ENCODE measurements around the gene SNX13. TPM values are rescaled to one million over a fixed set of nuclear protein-coding genes. Genes with fewer than 3 reads are reported as not detected.
"Not testable (repeated sequence)": the region's sequence is repeated elsewhere in the genome, so short reads cannot be mapped to it uniquely, and the experiment has no call there.

SNX13 gene
- total RNA-seq, 2 experiments from 2014 or later: 24.7 to 26.3 TPM

- Mint-ChIP-seq H3K36me3 (peaks cover 41% of the 10 kb centered on the region), H3K4me3 (no peak overlapping the region), H3K4me1 (peaks cover 30% of the 10 kb centered on the region), H3K27ac (no peak overlapping the region), H3K27me3 (no peaks in the 10 kb centered on the region), H3K9me3 (peaks cover 10% of the 10 kb centered on the region)
- DNase-seq: no peak
These were observed 29.9 kb downstream of the SNX13 start for GRCh38 chr7:17910377-17910776.

DNA sequence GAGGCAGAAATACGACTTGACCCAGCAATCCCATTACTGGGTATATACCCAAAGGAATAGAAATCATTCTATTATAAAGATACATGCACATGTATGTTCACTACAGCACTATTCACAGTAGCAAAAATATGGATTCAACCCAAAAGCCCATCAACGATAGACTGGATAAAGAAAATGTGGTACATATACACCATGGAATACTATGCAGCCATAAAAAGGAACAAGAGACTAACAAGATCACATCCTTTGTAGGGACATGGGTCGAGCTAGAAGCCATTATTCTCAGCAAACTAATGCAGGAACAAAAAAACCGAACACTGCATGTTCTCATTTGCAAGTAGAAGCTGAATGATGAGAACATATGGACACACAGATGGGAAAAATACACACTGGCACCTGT, 31.0 kb downstream of the SNX13 start:
- Mint-ChIP-seq H3K36me3 (peaks cover 40% of the 10 kb centered on the region), H3K4me1 (peaks cover 30% of the 10 kb centered on the region), H3K9me3 (peaks cover 10% of the 10 kb centered on the region)
- H3K27ac Mint-ChIP-seq, H3K27me3 Mint-ChIP-seq, DNase-seq, H3K4me3 Mint-ChIP-seq: not testable (repeated sequence)

DNA sequence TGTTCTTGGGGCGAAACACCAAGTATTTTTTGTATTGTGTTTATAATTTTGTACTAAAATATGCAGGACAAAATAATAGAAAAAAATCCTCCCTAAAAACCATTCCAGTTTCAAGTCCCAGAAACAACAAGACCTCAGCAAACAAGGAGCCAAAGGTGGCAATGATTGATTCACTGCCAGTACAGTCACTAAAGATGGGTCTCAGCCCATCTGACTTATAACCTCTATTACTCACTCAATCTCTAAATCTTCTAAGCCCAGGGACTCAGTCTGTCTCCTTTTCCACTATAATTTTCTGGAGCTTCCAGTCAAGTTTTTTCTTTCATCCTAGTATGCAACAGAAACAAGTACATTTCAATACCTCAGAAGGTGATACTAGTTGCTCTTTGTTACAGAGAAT, 33.3 kb downstream of the SNX13 start:
- Mint-ChIP-seq H3K4me3 (no peak overlapping the region), H3K27ac (no peak overlapping the region), H3K27me3 (no peaks in the 10 kb centered on the region), H3K36me3 (peaks cover 38% of the 10 kb centered on the region), H3K4me1 (peaks cover 34% of the 10 kb centered on the region), H3K9me3 (peaks cover 10% of the 10 kb centered on the region)
- DNase-seq: no peak

DNA sequence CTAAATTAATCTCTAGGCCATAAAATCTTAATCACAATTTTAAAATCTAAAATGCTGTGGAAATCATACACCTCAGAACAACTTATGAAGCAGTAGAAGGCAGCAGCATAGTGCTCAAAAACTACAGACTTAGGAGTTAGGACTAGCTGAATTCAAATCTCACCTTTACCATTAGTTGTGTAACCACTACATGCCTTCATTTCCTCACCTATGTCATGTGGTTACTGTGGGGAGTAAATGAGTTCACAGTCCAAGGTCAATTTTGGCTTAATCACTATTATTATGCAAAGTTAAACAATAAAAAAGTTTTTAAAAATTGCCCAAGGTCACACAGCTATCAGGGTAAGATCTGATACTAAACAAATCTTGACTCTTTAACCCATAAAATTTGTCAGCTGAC, 37.0 kb downstream of the SNX13 start:
- Mint-ChIP-seq H3K4me3 (no peak overlapping the region), H3K27me3 (no peaks in the 10 kb centered on the region), H3K36me3 (peaks cover 16% of the 10 kb centered on the region), H3K27ac (no peak overlapping the region), H3K4me1 (peaks cover 37% of the 10 kb centered on the region), H3K9me3 (no peaks in the 10 kb centered on the region)
- no peak for DNase-seq

DNA sequence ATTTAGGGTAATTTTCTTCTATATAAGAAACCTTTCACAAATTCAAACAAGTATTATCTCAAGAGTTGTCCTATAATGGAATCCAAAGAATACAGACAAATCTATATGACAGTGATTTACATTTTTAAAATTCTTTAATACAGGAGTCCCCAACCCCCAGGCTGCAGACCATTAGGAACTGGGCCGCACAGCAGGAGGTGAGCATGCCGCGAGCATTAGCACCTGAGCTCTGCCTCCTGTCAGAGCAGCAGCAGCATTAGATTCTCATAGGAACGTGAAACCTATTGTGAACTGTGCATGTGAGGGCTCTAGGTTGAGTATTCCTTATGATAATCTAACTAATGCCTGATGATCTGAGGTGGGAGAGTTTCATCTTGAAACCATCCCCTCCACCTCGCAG, 37.7 kb downstream of the SNX13 start:
- H3K4me3 Mint-ChIP-seq: no peak overlapping the region
- DNase-seq: no peak
- H3K4me1 Mint-ChIP-seq: peaks cover 31% of the 10 kb centered on the region

GRCh38 chr7:17900464-17900863, 39.8 kb downstream of the SNX13 start:
- peaks cover 6% of the 10 kb centered on the region for H3K36me3 Mint-ChIP-seq
- H3K4me3 Mint-ChIP-seq: no peak overlapping the region
- no peak for DNase-seq
- H3K27ac Mint-ChIP-seq: no peak overlapping the region
- no peaks in the 10 kb centered on the region for H3K27me3 Mint-ChIP-seq
- peaks cover 27% of the 10 kb centered on the region for H3K4me1 Mint-ChIP-seq
- H3K9me3 Mint-ChIP-seq: no peaks in the 10 kb centered on the region

More for the DNA sequence above, 37.7 kb downstream of the SNX13 start:
- H3K36me3 Mint-ChIP-seq: peaks cover 11% of the 10 kb centered on the region
- H3K27me3 Mint-ChIP-seq: no peaks in the 10 kb centered on the region
- H3K27ac Mint-ChIP-seq: no peak overlapping the region
- H3K9me3 Mint-ChIP-seq: no peaks in the 10 kb centered on the region

- no peak for DNase-seq
- Mint-ChIP-seq H3K27me3 (no peaks in the 10 kb centered on the region), H3K4me3 (no peak overlapping the region), H3K27ac (no peak overlapping the region), H3K4me1 (peaks cover 10% of the 10 kb centered on the region), H3K9me3 (no peaks in the 10 kb centered on the region), H3K36me3 (peaks cover 6% of the 10 kb centered on the region)
These were observed 42.2 kb downstream of the SNX13 start for GRCh38 chr7:17898111-17898510.

GRCh38 chr7:17887286-17887685, 53.0 kb downstream of the SNX13 start:
- no peak overlapping the region for H3K4me3 Mint-ChIP-seq
- H3K27me3 Mint-ChIP-seq: no peaks in the 10 kb centered on the region
- peaks cover 20% of the 10 kb centered on the region for H3K36me3 Mint-ChIP-seq
- H3K27ac Mint-ChIP-seq: no peak overlapping the region
- H3K4me1 Mint-ChIP-seq: peaks cover 3% of the 10 kb centered on the region
- DNase-seq: no peak
- H3K9me3 Mint-ChIP-seq: no peaks in the 10 kb centered on the region

GRCh38 chr7:17882685-17883084, 57.6 kb downstream of the SNX13 start:
- Mint-ChIP-seq H3K27me3 (no peaks in the 10 kb centered on the region), H3K9me3 (no peaks in the 10 kb centered on the region), H3K27ac (no peak overlapping the region), H3K36me3 (peaks cover 33% of the 10 kb centered on the region), H3K4me3 (no peak overlapping the region), H3K4me1 (no peaks in the 10 kb centered on the region)
- DNase-seq: no peak

- Mint-ChIP-seq H3K4me3 (no peak overlapping the region), H3K4me1 (no peaks in the 10 kb centered on the region), H3K9me3 (no peaks in the 10 kb centered on the region), H3K27me3 (no peaks in the 10 kb centered on the region), H3K36me3 (peaks cover 25% of the 10 kb centered on the region), H3K27ac (no peak overlapping the region)
- no peak for DNase-seq
These were observed 61.1 kb downstream of the SNX13 start for GRCh38 chr7:17879075-17879661.

- Mint-ChIP-seq H3K4me3 (no peak overlapping the region), H3K27me3 (no peaks in the 10 kb centered on the region), H3K4me1 (no peaks in the 10 kb centered on the region), H3K9me3 (no peaks in the 10 kb centered on the region), H3K36me3 (peaks cover 26% of the 10 kb centered on the region), H3K27ac (no peak overlapping the region)
- no peak for DNase-seq
These were observed 61.7 kb downstream of the SNX13 start for GRCh38 chr7:17878627-17879026.

DNA sequence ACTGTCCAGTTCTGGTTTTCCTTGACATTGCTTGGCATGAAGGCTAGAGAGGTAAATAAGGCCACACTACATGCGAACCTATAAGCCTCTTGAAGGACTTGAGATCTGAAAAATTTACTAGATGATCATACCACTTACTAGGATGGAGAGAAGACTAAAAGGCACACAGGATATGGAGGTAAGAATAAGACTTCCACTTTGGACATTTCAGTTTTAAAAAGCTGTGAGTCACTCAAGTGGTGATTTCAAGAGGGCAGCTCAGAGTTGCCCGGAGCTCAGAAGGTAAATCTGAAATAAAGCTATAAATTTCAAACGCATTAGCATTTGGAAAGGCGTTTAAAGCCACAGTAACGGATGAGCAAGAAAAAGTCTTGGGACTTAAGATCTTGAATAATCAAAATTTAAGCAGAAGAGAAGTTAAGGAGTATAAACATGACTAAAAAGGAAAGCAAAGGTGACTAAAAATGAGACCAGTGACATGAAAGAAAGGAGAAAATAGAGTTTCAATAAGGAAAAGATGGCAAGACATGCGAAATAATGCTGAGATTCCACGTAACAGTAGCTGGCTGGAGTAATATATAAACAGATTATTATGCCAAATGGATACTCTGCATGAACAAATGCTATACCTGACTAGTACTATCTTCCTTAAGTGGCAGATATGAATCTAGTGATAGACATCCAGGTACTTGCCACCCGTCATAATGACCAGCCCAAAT, 68.3 kb downstream of the SNX13 start:
- H3K27me3 Mint-ChIP-seq: no peaks in the 10 kb centered on the region
- no peak overlapping the region for H3K4me3 Mint-ChIP-seq
- peaks cover 41% of the 10 kb centered on the region for H3K36me3 Mint-ChIP-seq
- H3K9me3 Mint-ChIP-seq: peaks cover 2% of the 10 kb centered on the region
- no peak for DNase-seq
- peaks cover 11% of the 10 kb centered on the region for H3K4me1 Mint-ChIP-seq
- peak overlapping the region; percentile 47 for H3K27ac Mint-ChIP-seq

GRCh38 chr7:17870406-17870805, 69.9 kb downstream of the SNX13 start:
- Mint-ChIP-seq H3K4me3 (no peak overlapping the region), H3K27ac (no peak overlapping the region), H3K36me3 (peaks cover 52% of the 10 kb centered on the region), H3K27me3 (no peaks in the 10 kb centered on the region), H3K4me1 (peaks cover 11% of the 10 kb centered on the region), H3K9me3 (peaks cover 12% of the 10 kb centered on the region)
- DNase-seq: no peak

DNA sequence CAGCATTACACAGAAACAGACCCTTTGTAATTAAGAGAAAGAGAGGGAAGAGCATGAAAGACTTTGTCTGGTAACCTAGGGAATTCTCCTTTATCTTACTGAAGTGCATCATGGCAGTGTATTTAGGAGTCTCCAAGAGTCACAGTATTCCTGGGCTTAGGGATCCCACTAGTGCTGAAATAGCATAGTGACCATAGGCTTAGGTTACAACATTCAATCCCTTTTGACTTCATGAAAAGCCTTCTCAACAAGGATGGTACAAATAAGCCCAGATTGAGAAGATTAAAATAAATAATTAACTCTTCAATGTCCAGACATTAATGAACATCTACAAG, 76.5 kb downstream of the SNX13 start:
- Mint-ChIP-seq H3K27me3 (no peaks in the 10 kb centered on the region), H3K27ac (no peak overlapping the region), H3K36me3 (peaks cover 65% of the 10 kb centered on the region), H3K4me3 (no peak overlapping the region), H3K9me3 (peaks cover 18% of the 10 kb centered on the region), H3K4me1 (peaks cover 6% of the 10 kb centered on the region)
- no peak for DNase-seq

- H3K27ac Mint-ChIP-seq: no peak overlapping the region
- H3K4me1 Mint-ChIP-seq: peaks cover 6% of the 10 kb centered on the region
- peaks cover 67% of the 10 kb centered on the region for H3K36me3 Mint-ChIP-seq
- no peaks in the 10 kb centered on the region for H3K27me3 Mint-ChIP-seq
- H3K9me3 Mint-ChIP-seq: peaks cover 18% of the 10 kb centered on the region
- no peak for DNase-seq
- no peak overlapping the region for H3K4me3 Mint-ChIP-seq
These were observed 77.0 kb downstream of the SNX13 start for GRCh38 chr7:17863095-17863808.

DNA sequence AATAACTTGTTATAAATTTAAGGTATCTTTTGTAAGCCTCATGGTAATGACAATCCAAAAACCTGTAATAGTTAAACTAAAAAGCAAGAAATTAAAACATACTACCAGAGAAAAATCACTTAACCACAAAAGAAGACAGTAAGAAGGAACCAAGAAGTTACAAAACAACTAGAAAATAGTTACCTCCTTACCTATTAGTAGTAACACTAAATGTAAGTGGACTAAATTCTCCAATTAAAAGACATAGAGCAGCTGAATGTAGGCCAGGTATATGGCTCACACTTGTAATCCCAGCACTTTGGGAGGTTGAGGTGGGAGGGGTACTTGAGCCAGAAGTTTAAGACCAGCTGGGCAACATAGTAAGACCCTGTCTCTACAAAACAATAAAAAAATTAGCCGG, 84.0 kb downstream of the SNX13 start:
- H3K27ac Mint-ChIP-seq: no peak overlapping the region
- peaks cover 9% of the 10 kb centered on the region for H3K9me3 Mint-ChIP-seq
- H3K36me3 Mint-ChIP-seq: peaks cover 68% of the 10 kb centered on the region
- H3K4me1 Mint-ChIP-seq: peaks cover 22% of the 10 kb centered on the region
- no peaks in the 10 kb centered on the region for H3K27me3 Mint-ChIP-seq
- no peak overlapping the region for H3K4me3 Mint-ChIP-seq
- DNase-seq: no peak

Data from activated naive CD8-positive, alpha-beta T cell treated with anti-CD3 and anti-CD28 coated beads for 36 hours (primary cell).